NCI-H2227 (cell line): ENCODE results near the gene PHF20.
"Not testable (repeated sequence)": the region's sequence is repeated elsewhere in the genome, so short reads cannot be mapped to it uniquely, and the experiment has no call there.

Experiments
- DNase-seq: peaks from one replicate; lab custom pipeline; 2025; ENCODE audit not compliant: unreplicated experiment; lab: John Stamatoyannopoulos, UW

The PHF20 gene

DNA sequence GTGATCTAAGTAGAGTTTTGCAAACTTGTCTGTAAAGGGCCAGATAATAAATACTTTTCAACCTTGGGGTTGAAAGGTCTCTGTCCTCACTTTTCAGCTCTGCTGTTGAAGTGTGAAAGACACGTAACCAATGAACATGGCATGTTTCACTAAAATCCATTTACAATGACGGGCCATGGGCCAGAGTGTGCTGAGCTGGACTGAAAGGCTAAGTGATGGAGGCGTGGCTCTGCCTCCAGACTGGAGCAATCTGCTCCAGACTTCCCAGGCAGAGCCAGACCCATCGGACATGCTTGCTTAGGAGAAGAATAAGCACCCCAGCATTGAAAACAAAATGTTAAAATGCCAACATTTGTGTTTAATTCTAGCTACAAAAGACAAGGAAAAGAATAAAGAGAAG is 141.1 kb downstream of the PHF20 start:
- no peak for DNase-seq

DNA sequence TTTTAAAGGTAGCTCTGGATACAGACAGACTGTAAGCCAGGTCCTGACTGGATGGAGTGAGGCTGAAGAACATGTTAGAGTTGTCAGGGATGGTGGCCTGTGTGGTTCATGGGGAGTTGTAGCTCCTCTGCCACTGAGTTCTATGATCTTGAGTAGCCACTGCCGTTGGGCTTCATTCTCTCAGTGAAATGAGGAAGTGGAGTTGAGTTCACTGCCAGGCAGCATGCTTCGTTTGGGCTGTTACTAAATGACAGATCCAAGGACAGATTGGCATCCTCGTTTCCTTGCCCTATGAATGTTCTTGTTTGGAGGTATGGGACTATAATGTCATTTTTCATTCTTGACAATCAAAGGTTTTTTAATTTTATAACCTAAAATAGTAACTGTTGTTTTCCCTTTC is 145.3 kb downstream of the PHF20 start:
- DNase-seq, result no peak

DNA sequence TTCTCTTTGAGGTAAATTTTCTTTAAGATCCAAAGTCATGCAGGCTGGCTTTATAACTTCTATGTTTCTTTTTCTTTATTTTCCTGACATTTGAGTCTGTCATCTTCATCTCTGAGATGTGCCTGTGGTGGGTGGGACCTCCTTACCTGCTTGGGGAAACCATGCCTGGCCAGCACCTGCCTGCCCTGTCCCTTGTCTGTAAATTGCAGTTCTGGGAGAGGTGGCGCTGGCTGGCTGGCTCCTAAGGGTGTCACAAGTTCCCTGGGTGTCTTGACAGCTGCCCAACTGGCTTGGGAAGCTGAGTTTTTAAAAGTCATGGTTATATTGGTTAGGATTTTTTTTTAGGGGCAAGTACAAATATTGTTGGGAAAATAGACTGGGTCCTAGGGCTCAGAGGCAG is 146.2 kb downstream of the PHF20 start:
- DNase-seq, result no peak

DNA sequence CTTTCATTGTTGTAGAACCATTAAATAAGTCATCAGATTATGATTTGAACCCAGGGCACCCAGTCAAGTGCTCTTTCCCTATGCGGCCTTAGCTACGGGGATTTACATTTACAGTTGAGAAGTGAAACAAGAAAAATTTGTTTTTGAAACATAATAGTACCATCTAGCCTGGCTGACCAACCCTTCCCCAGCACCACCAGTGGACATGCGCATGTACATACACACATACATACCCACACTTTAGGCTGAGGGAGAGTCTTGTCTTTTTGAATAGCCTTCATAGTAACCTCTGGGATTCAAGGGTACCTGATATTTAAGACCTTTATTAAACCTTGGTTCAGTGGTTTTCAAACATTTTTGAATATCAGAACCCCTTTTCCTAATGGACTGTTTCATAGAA is 148.7 kb downstream of the PHF20 start:
- no peak for DNase-seq

DNA sequence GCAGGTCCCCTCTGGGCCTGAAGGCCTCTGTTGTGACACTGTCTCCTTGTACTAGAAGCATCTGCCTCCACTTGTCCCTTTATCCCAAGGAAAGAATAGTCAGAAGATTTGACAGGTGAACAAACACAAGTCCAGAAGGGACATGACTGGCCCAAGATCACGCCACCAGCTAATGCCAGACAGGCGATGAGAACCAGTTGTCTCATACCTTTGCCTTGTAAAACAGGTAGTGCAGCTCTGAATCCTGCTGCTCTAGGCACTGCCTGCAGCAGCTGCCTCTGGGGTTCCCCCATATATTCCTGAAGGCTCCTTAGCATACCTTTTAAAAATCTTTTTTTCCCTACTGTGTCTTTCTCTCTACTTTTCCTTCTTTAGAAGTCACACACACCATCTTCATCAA is 157.5 kb downstream of the PHF20 start:
- no peak for DNase-seq

DNA sequence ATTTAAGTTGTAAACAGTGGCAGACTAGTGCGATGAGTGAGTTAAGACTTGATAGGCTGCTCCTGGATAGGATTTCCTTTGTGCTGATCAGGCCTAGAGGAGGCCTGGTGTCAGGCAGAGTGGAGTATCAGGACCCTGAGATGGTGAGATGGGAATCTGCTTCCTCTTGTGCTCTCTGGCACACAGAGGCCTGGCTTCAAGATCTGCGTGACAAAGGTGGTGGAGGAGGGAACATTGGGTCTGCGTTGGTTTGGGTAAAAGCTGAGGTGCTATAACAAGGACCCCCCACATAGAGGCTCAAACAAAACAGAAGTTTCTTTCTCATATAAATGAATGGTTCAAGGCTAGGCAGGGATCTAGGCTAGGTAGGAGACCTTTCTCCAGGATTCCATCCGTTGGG is 162.2 kb downstream of the PHF20 start:
- DNase-seq, result no peak

DNA sequence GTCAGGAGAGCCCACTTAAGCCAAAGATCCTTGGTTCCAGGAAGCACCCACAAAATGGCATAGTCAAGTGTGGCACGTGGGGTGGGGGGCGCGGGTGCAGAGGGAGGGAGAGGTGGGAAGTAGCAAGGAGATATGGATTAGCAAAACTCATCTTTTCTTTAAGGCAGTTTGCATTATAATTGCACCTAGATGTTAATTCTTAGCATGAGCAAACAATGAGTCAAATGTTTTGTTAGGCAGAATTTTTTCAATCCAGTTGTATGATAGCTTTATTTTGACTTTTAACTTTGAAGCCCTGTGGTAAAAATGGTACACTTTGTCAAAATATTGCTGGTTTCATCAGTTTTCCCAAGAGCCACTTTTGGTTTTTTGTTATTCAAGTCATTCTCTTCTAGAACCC is 167.4 kb downstream of the PHF20 start:
- DNase-seq, result no peak

DNA sequence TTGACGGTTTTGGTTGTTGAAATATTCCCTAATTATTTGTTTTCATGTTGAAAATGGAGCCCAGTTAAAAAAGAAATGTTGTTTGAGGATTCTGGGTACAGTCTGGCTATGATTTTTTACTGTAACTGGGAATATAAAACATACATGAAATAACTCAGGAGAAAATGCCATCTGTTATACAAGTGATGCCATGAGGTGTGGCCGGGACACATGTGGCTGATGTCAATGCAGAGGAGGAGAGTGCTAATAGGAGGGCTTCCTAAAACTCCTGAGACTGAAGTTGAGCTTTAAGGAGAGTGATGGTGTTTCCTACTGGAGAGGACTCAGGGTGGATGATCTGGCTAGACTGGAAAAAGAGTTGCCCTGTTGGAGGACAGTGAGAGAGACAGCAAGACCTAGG is 169.8 kb downstream of the PHF20 start:
- DNase-seq, result no peak

DNA sequence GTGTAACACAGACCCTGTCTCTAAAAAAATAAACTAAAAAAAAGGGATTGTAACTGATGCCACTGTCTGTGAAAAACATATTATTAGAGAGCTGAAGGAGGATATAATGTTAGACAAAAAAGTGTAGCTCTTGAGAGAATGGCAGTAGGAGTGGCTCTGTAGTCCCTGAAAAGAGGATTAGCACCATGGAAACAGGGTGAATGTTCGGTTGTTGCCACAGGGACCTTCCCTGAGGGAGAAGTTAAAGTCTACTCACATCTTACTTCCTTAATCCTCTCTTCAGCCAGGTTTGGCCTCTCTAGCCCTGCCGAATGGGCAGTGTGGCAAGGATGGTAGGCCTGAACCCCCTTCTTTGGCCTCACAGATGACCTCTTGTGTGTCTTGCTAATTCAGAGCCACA is 170.4 kb downstream of the PHF20 start:
- DNase-seq, result peak; percentile 35

DNA sequence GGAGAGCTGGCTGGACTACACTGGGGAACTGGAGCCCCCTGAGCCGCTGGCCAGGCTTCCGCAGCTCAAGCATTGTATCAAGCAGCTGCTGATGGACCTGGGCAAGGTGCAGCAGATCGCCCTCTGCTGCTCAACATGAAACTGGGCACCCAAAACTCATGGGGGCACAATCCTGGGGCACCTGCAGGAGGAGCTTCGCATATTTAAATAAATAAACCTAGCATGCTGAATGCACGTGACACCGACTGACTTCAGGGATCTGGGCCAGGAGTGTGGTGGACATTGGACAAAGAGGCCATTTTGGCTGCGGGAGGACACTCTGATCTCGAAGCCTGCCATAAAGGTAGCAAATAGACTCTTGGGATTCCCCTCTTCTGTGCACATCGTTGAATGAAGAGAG is 175.7 kb downstream of the PHF20 start:
- DNase-seq, result peak; percentile 40

DNA sequence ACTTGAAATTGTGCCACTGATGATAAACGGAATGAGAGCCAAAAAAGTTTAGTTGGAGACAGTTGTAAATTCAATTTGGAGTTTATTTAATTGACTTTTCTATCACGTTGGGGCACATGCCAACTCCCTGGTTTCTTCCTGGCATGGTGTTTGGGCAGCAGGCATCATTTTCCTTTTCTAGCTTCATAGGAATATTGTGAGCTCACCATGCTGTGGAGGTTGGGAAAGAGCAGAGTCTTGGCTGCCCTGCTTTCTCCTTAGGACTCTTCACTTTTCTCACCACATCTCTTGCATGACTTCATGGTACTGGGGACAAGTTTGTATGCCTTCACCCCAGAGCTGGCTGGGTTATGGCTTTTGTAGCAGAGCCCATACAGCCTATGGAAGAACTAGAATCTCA is 176.1 kb downstream of the PHF20 start:
- DNase-seq, result no peak

DNA sequence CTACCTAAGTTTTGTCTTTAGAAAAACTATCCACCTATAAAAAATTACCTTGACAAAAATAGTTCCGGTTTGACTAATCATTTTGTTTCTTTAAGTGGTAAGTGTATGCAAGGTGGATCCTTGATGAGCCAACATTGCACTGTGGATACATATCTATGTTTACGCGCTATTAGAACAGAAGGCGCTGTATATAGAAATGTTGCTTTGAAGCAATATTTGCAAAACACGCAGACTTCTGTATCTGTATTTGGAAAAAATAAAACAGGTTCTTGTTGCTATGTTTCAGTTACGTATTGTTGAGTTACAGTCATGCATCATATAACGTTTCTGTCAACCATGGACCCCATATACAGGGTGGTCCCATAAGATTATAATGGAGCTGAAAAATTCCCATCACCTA is 178.3 kb downstream of the PHF20 start:
- no peak for DNase-seq

DNA sequence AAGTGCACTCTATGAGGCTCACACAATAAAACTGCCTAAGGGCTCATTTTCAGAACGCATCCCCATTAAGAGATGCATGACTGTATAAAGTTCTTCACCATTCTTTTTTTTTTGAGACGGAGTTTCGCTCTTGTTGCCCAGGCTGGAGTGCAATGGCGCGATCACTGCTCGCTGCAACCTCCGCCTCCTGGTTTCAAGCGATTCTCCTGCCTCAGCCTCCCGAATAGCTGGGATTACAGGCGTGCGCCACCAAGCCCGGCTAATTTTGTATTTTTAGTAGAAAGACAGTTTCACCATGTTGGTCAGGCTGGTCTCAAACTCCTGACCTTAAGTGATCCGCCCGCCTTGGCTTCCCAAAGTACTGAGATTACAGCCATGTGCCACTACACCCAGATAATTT is 180.3 kb downstream of the PHF20 start:
- DNase-seq, result not testable (repeated sequence)

DNA sequence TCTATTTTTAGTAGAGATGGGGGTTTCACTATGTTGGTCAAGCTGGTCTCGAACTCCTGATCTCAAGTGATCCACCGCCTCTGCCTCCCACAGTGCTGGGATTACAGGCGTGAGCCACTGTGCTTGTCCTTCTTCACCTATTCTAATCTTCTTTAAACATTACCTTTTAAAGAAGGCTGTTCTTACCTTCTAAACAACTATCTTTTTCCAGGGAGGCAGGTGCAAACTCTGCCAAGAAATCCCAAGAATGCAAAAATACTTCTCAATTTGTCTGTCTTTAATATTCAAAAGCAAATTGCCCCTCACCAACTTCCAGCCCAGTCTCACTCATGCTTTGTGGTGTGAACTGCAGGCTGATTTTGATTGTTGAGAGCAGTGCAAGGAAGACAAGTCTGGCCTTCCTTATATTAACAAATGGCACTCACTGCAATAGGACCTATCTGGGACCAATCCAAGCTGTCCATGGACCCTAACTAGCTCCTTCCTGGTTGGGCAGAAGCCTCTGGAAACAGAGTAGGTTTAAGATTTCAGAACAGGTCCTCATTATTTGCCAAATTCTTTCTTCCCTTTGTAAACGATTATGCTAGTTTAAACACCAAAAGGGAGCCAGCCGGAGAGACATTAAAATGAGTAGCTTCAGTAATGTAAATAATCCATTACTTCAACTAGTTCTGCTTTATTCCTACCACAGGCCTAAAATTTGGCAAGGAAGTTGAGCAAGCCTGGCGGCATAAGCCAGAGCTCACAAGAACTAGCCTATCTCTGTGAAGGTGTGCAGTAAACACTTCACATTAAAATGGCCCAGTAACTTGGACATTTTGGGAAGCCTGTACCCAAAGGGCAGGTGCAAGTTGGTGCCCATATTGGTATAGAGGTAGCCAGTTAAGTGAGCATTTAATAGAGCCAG is 180.9 kb downstream of the PHF20 start:
- DNase-seq, result no peak

DNA sequence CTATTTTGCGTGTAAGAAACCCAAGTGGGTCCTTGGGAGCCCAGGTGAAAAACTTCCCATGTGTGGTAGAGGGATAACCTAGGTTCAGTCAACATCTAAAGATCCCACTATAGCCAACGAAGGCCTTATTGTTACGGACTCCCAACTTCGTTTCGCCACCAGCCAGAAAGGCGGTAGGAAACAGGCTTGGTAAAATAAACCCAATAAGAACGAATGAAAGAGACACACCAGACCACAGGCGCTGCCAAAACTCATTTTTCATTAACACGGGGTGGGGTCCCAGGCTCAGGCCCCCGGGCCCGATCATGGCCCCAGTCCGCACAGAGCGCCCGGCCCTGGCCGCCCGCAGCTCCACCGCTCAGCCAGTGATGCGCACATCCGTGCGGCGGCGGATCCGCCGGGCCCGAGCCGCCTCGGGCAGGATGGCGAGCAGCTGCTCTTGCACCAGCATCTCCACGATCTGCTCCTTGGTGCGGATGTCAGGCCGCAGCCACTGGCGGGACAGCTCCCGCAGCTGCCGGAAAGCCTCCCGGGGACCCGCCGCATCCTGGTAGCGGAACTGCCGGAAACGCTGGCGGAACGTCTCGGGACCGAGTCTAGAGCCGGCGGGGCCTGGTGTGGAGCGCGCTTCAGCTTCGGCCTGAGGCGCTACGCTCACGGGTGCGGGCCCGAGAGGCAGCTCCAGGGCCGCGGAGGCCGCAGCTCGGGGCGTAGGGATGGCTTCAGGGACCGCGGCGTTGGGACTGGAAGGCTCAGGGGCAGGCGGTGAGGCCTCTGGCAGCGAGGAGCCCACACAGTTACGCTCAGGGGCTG is 181.8 kb downstream of the PHF20 start:
- peak; percentile 73 for DNase-seq

DNA sequence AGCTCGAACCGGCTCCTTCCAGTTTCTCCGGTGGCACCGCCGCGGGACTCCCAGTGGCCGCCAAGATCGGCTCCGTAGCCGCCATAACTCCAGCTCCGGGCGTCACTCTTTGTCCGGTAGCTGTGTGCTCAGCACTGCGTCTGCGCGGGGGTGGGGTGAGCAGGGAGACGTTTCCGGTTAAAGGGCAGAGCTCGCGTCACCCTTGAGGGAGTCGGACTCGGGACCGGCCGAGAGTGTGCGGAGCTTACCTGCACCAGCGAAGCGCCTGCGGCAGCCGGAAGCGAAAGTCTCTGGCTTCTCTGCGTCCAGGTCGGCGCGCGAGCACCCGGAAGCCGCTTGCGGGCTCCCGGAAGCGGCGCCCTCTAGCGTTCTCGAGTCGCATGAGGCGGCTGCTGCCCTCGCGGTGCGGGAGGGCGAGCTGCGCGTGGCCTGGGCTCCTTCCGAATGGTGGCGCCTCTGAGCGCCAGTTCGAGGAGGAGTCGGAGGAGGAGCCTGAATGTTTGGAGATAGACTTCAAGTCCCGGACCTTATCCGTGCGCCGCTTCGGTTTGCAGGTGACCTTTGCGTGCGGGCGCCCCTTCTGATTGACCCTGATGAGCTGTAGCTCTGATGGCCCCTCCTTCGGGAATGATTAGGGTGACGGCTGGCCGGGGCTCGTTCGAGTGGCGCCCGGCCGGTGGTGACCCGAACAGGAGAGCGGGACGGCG is 182.5 kb downstream of the PHF20 start, which contains the start of gene SCAND1:
SCAND1 (minus strand) TSS at position 303 of the 707 bp plus-strand sequence; CDS start at position 85, 218 bp downstream.
- DNase-seq, result peak; percentile 99

DNA sequence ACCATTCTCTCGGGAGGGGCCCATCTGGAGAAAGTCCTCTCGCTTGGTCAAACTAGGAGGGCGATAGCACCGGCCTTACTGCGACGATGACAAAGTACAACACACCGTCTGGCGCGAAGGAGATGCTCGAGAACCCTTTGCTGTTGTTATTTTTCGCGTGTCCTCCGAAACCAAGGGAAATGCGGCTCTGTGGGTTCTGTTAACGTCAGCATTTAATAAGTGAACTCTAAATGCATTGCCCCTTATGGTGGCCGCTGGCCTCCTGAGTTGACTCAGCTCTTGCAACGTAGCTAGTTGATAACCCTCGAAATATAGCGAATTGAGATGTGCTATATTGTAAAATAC is 183.1 kb downstream of the PHF20 start:
- DNase-seq, result peak; percentile 63

DNA sequence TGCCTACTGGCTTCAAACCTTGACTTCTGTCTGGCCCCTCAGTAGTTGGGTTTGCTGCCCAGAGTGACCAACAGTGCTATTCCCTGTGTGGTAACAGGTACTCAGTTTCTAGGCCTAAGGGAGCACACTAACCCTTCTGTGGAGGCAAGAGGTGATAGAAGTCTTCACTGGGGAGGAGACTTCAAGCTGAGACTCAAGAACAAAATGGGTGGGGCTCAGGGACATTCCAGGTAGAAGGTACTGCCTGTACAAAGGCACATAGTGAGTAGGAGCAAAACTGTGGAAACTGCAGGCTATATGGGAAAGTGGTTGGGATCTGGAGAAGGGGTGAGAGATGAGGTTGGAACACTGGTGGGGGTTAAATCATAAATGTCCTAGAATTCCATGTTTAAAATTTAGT is 184.8 kb downstream of the PHF20 start:
- DNase-seq, result no peak

DNA sequence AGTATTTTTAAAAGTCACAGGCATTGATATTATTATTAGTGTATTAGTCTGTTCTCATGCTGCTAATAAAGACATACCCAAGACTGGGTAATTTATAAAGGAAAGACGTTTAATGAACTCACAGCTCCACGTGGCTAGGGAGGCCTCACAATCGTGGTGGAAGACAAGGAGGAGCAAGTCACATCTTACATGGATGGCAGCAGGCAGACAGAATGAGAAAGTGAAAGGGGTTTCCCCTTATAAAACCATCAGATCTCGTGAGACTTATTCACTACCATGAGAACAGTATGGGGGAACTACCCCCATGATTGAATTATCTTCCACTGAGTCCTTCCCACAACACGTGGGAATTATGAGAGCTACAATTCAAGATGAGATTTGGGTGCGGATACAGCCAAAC is 187.5 kb downstream of the PHF20 start:
- not testable (repeated sequence) for DNase-seq

DNA sequence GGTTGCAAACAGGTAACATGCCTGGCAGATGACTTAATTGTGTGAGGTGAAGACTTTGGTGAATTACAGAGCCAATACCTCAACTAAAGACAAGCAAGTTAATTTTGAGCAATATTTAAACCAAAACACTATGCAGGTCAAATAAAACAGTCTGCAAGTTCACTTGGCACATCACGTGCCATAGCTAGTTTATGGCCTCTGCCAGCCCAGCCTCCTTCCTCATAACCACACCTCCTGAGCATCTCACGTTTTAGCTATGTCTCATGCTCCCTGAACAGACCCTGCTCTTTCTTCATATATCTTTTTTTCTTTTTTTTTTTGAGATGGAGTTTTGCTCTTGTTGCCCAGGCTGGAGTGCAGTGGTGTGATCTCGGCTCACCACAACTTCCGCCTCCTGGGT is 192.1 kb downstream of the PHF20 start:
- no peak for DNase-seq

DNA sequence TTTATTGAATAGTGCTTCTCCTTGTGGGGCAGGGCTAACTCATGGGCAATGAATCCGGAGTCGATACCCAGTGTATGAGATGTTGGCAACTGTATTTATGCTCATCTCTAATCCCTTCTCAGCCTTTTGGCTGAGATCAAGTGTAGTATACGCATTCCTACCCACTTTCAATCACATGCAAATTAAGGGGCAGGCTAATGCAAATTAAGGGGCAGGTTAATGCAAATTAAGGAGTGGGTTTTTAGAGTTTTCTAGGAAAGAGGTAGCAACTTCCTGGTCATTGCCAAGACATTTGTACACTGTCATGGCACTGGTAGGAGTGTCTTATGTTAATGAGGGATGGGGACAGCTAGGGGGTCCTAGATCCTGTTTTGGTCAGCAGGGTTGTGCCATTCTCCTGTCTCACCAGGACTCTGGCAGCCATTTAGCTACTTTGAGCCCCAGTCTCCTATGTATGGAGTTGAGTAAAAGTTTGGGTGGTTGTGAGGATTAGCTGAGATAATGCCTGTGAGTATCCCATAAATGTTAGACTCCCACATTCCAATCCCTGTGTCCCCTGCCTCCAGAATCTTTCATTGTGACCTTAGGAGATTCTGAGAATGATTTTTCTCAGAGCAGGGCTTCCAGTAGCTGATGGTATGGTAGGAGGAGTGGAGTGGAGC is 196.3 kb downstream of the PHF20 start, which contains the start of gene CNBD2:
CNBD2 (plus strand) TSS at position 612 of the 662 bp plus-strand sequence. CDS start 173 bp downstream, outside the sequence.
- no peak for DNase-seq
